ENCODE measurements around the gene RP2. TPM values are rescaled to one million over a fixed set of nuclear protein-coding genes. Genes with fewer than 3 reads are reported as not detected.
A peak's percentile ranks its signal among the peaks of the same experiment; 100 is the strongest.

RP2 gene
- total and polyA plus RNA-seq, 9 of the 15 experiments (the other 6 are each of a cell fraction or from before 2014, with no cell fraction given) = 2.0 to 6.9 (median 3.5) TPM

DNA sequence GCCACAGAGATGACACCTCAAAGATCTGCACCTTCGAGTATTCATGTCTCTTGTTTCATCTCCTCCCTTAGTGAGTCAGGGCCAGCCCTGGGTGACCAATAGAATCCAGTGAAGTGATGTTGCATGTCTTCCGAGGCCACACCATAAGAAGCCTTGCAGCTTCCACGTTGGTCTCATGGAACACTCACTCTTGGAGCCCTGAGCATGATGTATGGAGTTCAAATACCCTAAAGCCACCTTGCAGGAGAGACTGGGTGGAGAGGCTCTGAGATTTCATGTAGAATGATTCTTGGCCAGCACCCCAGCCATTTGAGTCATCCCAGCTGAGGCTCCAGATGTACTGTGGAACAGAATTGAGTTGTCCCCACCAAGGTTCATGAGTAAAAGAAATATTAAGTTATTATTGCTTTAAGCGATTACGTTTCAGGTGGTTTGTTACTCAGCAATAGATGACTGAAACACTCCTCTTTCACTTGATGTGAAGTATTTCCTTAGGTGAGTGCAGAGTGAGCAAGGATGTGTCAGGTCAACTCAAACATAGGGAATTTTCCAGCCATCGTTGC, 5.0 kb upstream of the RP2 start (continued):
- TF ChIP-seq, protein P1, sequence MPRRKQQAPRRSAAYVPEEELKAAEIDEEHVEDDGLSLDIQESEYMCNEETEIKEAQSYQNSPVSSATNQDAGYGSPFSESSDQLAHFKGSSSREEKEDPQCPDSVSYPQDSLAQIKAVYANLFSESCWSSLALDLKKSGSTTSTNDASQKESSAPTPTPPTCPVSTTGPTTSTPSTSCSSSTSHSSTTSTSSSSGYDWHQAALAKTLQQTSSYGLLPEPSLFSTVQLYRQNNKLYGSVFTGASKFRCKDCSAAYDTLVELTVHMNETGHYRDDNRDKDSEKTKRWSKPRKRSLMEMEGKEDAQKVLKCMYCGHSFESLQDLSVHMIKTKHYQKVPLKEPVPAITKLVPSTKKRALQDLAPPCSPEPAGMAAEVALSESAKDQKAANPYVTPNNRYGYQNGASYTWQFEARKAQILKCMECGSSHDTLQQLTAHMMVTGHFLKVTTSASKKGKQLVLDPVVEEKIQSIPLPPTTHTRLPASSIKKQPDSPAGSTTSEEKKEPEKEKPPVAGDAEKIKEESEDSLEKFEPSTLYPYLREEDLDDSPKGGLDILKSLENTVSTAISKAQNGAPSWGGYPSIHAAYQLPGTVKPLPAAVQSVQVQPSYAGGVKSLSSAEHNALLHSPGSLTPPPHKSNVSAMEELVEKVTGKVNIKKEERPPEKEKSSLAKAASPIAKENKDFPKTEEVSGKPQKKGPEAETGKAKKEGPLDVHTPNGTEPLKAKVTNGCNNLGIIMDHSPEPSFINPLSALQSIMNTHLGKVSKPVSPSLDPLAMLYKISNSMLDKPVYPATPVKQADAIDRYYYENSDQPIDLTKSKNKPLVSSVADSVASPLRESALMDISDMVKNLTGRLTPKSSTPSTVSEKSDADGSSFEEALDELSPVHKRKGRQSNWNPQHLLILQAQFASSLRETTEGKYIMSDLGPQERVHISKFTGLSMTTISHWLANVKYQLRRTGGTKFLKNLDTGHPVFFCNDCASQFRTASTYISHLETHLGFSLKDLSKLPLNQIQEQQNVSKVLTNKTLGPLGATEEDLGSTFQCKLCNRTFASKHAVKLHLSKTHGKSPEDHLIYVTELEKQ (CRISPR knock-in tag; IDR thresholded peaks at IDR 0.05) = no peak
- TF ChIP-seq NR4A1 (CRISPR knock-in tag; IDR thresholded peaks at IDR 0.05) = no peak
- TF ChIP-seq NR4A1 (tag; IDR thresholded peaks at IDR 0.05) = no peak

DNA sequence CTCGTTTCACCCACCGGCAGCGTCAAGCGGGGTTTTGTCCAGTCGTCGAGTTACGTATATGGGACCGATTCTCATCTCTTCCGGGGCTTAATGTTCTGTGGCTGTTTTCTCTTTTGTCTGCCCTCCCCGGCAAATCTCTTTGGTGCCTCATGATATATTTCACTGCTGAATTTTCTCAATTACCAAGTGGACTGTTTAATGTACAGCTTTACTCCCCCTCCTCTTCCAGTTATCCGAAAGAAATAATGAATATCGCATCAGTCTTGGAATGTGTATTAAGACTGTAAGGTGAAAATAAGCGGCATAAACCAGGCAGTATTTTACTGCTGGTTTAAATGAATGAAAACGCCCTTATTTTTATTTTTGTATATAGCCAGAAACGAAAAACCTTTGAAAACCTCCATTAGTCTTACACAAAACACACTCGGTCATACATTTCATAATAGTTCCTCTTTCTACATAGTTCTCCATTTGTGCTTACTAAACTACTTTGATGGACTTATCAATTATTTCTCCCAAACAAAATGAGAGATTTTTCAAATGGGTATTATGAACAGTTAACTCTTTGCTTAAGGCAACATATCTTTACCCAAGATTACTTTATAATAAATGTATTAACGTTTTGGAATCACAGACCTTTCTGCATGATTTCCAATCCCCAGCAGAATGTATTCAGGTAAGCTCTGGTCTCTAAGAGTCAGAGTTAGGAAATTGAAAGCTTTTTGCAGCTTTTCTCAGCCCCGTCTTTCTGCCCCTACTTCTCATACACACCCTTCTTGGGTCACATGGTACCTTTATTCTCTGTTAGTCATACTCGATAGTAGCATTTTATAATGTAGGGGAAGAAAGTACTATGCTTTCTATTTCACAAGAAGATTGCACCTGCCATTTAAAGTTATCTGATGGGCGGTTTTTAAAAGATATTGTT, 979 bp downstream of the RP2 start:
- ATAC-seq (no peak), DNase-seq (ENCODE audit: extremely low read depth in 1 of 4, low spot score in 3 of 4) (no peak), FAIRE-seq (no peak)
- Histone ChIP-seq H3K27me3 (ENCODE audit: control insufficient read depth in 2 of 2, insufficient read depth in 2 of 2, low read length in 2 of 2) (no peaks in the 10 kb centered on the region), H3K4me3 (peak overlapping the region; percentile 69), H3K4me1 (replicated peaks in 1 of 2; ENCODE audit: control insufficient read depth in 2 of 2, insufficient read depth in 2 of 2, low read length in 2 of 2) (no peaks in the 10 kb centered on the region), H3K36me3 (ENCODE audit: control insufficient read depth, insufficient read depth, low read length) (no peaks in the 10 kb centered on the region), H3K27ac (ENCODE audit: extremely low read depth, low read depth, low read length) (peak overlapping the region; percentile 79), H3K9me1 (ENCODE audit: control insufficient read depth, insufficient read depth, low read length) (no peaks in the 10 kb centered on the region), H3K79me2 (ENCODE audit: control insufficient read depth, insufficient read depth, low read length) (peaks cover 35% of the 10 kb centered on the region), H3K4me2 (ENCODE audit: insufficient read depth, low read length) (peak overlapping the region; percentile 76; the same call in 1 of the 2 replicates), H3K9ac (ENCODE audit: insufficient read depth in 1 of 2, low read depth in 2 of 2, low read length in 2 of 2) (peak overlapping the region; percentile 77 to 91), H3K9me3 (replicated peaks; ENCODE audit: control insufficient read depth, insufficient read depth, low read depth, low read length) (no peaks in the 10 kb centered on the region), H4K20me1 (replicated peaks; ENCODE audit: control insufficient read depth, insufficient read depth, low read length) (no peaks in the 10 kb centered on the region), H2AFZ (ENCODE audit: low read depth, low read length) (peak overlapping the region; percentile 83)
- ChIA-PET CTCF (ENCODE audit: low intra/inter-chr PET ratio) (no interaction called here), POLR2A (interaction anchor here (0.5 to 1.1 kb wide), 4 partner anchors 12 to 294 kb away, joined by 3 to 9 read pairs (median 3); no protein-coding TSS in a partner anchor)
- WGBS (ENCODE audit: insufficient coverage, low coverage, missing lambda C conversion rate) = 2% methylated on average over 11 of the region's 20 CpGs
- in situ Hi-C loops (cut with MboI) = no loop called here
- BruUV-seq (replicated peaks) = TSS peak; percentile 54
- intact Hi-C loops (cut with micrococcal nuclease) = no loop called here
- TF ChIP-seq ZBTB7A (IDR thresholded peaks at IDR 0.05; ENCODE audit: borderline replicate concordance, control insufficient read depth, low read depth, low read length) = no peak

All from K562 (cell line).